SK-N-SH (cell line): ENCODE results near the gene RTL3. TPM values are rescaled to one million over a fixed set of nuclear protein-coding genes. Genes with fewer than 3 reads are reported as not detected.

Experiments used
- CTCF ChIA-PET: fragments of 300-600, 350-600 bp; formaldehyde crosslinking; extraction: SDS; loops from one replicate; lab custom pipeline; 2021; lab: Yijun Ruan, JAX
- POLR2A ChIA-PET: fragments of 350-600 bp; sonication (Branson Sonifier 250); formaldehyde crosslinking; extraction: SDS; loops from one replicate; lab custom pipeline; 2020; ENCODE audit warnings: antibody characterized with exemption, inconsistent platforms; lab: Yijun Ruan, JAX
- DNase-seq: peaks from one replicate; pipeline ENCODE4 v3.0.0; 2012
- H2AFZ ChIP-seq: fragments of 200-600 bp; sonication (generic); 2 replicates; pipeline ENCODE4 v1.8.1; 2016; ENCODE audit warnings: antibody characterized with exemption, mild to moderate bottlenecking, low read depth
- H3F3A ChIP-seq: fragments of 200-600 bp; sonication (generic); replicated peaks from 2 replicates; pipeline ENCODE3; 2016; ENCODE audit warnings: antibody characterized with exemption, mild to moderate bottlenecking; ENCODE audit not compliant: insufficient read depth
- H3K27ac ChIP-seq, 2 experiments: fragments of 200-500 bp in 1 of 2; fragments of 200-600 bp in 1 of 2; sonication (Bioruptor generic) in 1 of 2; sonication (generic), shearing (Covaris generic) in 1 of 2; 2 replicates each; pipeline versions ENCODE4 v1.5.1 to v1.6.1; 2014 to 2016; ENCODE audit warnings: low read depth in 2 of 2, inconsistent platforms in 1 of 2, low read length in 1 of 2, mild to moderate bottlenecking in 1 of 2, mixed read lengths in 1 of 2
- H3K27me3 ChIP-seq: fragments of 200-600 bp; sonication (generic), shearing (Covaris generic); 2 replicates; pipeline ENCODE4 v1.6.1; 2016; ENCODE audit warnings: mixed run types; ENCODE audit not compliant: insufficient read depth
- H3K36me3 ChIP-seq, 2 experiments: fragments of 200-500 bp in 1 of 2; fragments of 200-600 bp in 1 of 2; sonication (Bioruptor generic) in 1 of 2; sonication (generic) in 1 of 2; replicated peaks in 1 of 2; 2 replicates each; pipeline versions ENCODE3 to v1.5.1; 2014 to 2016; ENCODE audit warnings: low read length in 1 of 2, mild to moderate bottlenecking in 1 of 2; ENCODE audit not compliant: insufficient read depth in 2 of 2, control insufficient read depth in 1 of 2
- H3K4me1 ChIP-seq, 2 experiments: fragments of 200-500 bp in 1 of 2; fragments of 200-600 bp in 1 of 2; sonication (Bioruptor generic) in 1 of 2; sonication (generic), shearing (Covaris generic) in 1 of 2; 2 replicates each; pipeline versions ENCODE4 v1.5.1 to v1.6.1; 2014 to 2016; ENCODE audit warnings: low read depth in 1 of 2, low read length in 1 of 2, mixed run types in 1 of 2; ENCODE audit not compliant: insufficient read depth in 2 of 2, control insufficient read depth in 1 of 2
- H3K4me2 ChIP-seq: fragments of 200-600 bp; sonication (generic), shearing (Covaris generic); 2 replicates; pipeline ENCODE4 v1.6.1; 2017; ENCODE audit warnings: mixed run types
- H3K4me3 ChIP-seq, 2 experiments: fragments of 200-500 bp in 1 of 2; fragments of 200-600 bp in 1 of 2; sonication (Bioruptor generic) in 1 of 2; sonication (generic), shearing (Covaris generic) in 1 of 2; 2 replicates each; pipeline versions ENCODE4 v1.5.1 to v1.8.1; 2014 to 2016; ENCODE audit warnings: low read depth in 2 of 2, inconsistent platforms in 1 of 2, low read length in 1 of 2, mild to moderate bottlenecking in 1 of 2, mixed read lengths in 1 of 2, moderate library complexity in 1 of 2
- H3K79me2 ChIP-seq: fragments of 200-600 bp; sonication (generic); 2 replicates; pipeline ENCODE4 v1.8.1; 2017; ENCODE audit warnings: mild to moderate bottlenecking; ENCODE audit not compliant: insufficient read depth
- H3K9ac ChIP-seq: fragments of 200-600 bp; sonication (generic); 2 replicates; pipeline ENCODE4 v1.6.1; 2017; ENCODE audit warnings: mixed run types
- H3K9me2 ChIP-seq: fragments of 200-600 bp; sonication (generic); 2 replicates; pipeline ENCODE4 v1.6.1; 2017; ENCODE audit warnings: mixed run types
- H3K9me3 ChIP-seq: fragments of 200-600 bp; sonication (generic); 2 replicates; pipeline ENCODE4 v1.6.1; 2017; ENCODE audit warnings: mixed run types, mild to moderate bottlenecking, moderate library complexity
- H4K20me1 ChIP-seq: fragments of 200-600 bp; sonication (generic); 2 replicates; pipeline ENCODE4 v1.6.1; 2017; ENCODE audit warnings: mild to moderate bottlenecking, mixed run types; ENCODE audit not compliant: insufficient read depth
- CHD2 ChIP-seq: fragments of 150-350 bp; IDR thresholded peaks from 2 replicates; pipeline ENCODE4 v1.6.1; 2018; ENCODE audit warnings: low read length; ENCODE audit not compliant: partially characterized antibody
- EP300 ChIP-seq, 2 experiments: IDR thresholded peaks; 2 replicates each; pipeline versions ENCODE4 v1.4.0 to v1.6.1; 2012; ENCODE audit warnings: borderline replicate concordance in 1 of 2, low read depth in 1 of 2, low read length in 1 of 2
- FOSL2 ChIP-seq: IDR thresholded peaks from 2 replicates; pipeline ENCODE4 v1.4.0; 2012; ENCODE audit warnings: low read depth, mild to moderate bottlenecking, moderate library complexity, borderline replicate concordance
- FOXJ3 ChIP-seq: sonication (generic); formaldehyde crosslinking; IDR thresholded peaks from 2 replicates; pipeline ENCODE4 v1.5.1; 2020; ENCODE audit warnings: mild to moderate bottlenecking, missing genetic modification reagents
- FOXM1 ChIP-seq: IDR thresholded peaks from 2 replicates; pipeline ENCODE4 v1.4.0; 2012; ENCODE audit warnings: low read depth, mild to moderate bottlenecking
- GABPA ChIP-seq: IDR thresholded peaks from 2 replicates; pipeline ENCODE4 v1.4.0; 2012; ENCODE audit warnings: low read depth, mild to moderate bottlenecking
- GATA2 ChIP-seq: sonication (generic); formaldehyde crosslinking; IDR thresholded peaks from 2 replicates; pipeline ENCODE4 v1.5.0; 2020; ENCODE audit warnings: mild to moderate bottlenecking, missing genetic modification reagents
- JUND ChIP-seq: IDR thresholded peaks from 2 replicates; pipeline ENCODE4 v1.4.0; 2012
- MAX ChIP-seq: IDR thresholded peaks from 2 replicates; pipeline ENCODE4 v1.4.0; 2012; ENCODE audit warnings: low read depth
- MXI1 ChIP-seq: IDR thresholded peaks from 2 replicates; pipeline ENCODE4 v1.6.1; 2012; ENCODE audit warnings: mild to moderate bottlenecking, low read depth, low read length, improper control_type of control experiment
- NFIC ChIP-seq: IDR thresholded peaks from 2 replicates; pipeline ENCODE4 v1.4.0; 2012; ENCODE audit warnings: borderline replicate concordance
- POLR2AphosphoS5 ChIP-seq: IDR thresholded peaks from 2 replicates; pipeline ENCODE4 v1.6.1; 2012; ENCODE audit warnings: low read depth, low read length
- RAD21 ChIP-seq: IDR thresholded peaks from 2 replicates; pipeline ENCODE4 v1.6.1; 2012; ENCODE audit warnings: mild to moderate bottlenecking, low read length
- RFX5 ChIP-seq: IDR thresholded peaks from 2 replicates; pipeline ENCODE4 v1.6.1; 2012; ENCODE audit warnings: mild to moderate bottlenecking, improper control_type of control experiment, low read length
- RXRA ChIP-seq: IDR thresholded peaks from 2 replicates; pipeline ENCODE4 v1.4.0; 2012; ENCODE audit warnings: low read depth, mild to moderate bottlenecking, borderline replicate concordance
- SMC3 ChIP-seq: IDR thresholded peaks from 2 replicates; pipeline ENCODE4 v1.6.1; 2012; ENCODE audit warnings: low read depth, low read length, improper control_type of control experiment
- TAF1 ChIP-seq: IDR thresholded peaks from 2 replicates; pipeline ENCODE4 v1.6.1; 2012; ENCODE audit warnings: low read depth, mild to moderate bottlenecking, low read length, moderate library complexity, borderline replicate concordance
- TCF12 ChIP-seq: IDR thresholded peaks from 2 replicates; pipeline ENCODE4 v1.4.0; 2012
- USF1 ChIP-seq: IDR thresholded peaks from 2 replicates; pipeline ENCODE4 v1.4.0; 2012; ENCODE audit warnings: low read depth, borderline replicate concordance
- YY1 ChIP-seq: IDR thresholded peaks from 2 replicates; pipeline ENCODE4 v1.4.0; 2012; ENCODE audit warnings: low read depth, mild to moderate bottlenecking
- WGBS: methylation state at CpG from one replicate; pipeline ENCODE4 v1.1.6; 2017; ENCODE audit warnings: low lambda C conversion rate; 5-methylcytosine and 5-hydroxymethylcytosine counted together
- polyA plus RNA-seq, 3 experiments: library from polyadenylated mRNA; depleted of rRNA; stranded (reverse); fragments of >200 nt; gene quantifications; 2 replicates each; pipeline ENCODE4 v1.2.3, GENCODE V29; 2012
- TF ChIP-seq, protein P1 (sequence below): fragments of 200-600 bp; sonication (generic); IDR thresholded peaks from 2 replicates; pipeline ENCODE4 v1.6.1; 2017; ENCODE audit warnings: antibody characterized with exemption, mild to moderate bottlenecking, moderate library complexity
- TF ChIP-seq, protein P2 (sequence below): fragments of 150-350 bp; IDR thresholded peaks from 2 replicates; pipeline ENCODE4 v1.6.1; 2016; ENCODE audit warnings: mild to moderate bottlenecking, low read depth, low read length

The RTL3 gene
- polyA plus RNA-seq, 1 of the 3 experiments (the other 2 are of a cell fraction): 0.64 TPM

DNA sequence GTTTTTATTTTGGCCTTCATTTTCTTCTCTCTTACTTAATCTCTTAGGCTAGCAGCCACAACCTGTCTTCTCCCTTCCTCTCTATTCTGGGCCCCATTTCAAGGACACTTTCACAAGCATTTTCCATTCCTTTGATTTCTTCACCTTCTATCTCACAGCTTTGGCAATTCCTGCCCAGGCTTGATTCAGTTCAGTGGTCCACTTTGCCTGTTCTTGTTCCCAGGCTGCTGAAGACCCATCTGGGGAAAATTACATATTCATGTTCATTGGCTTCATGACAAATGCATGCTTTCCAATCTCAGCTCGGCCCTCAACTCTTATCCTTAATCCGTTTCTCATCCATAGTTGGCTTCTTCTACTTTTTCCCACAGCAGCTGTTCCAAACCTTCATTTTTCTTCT is 49.7 kb upstream of the RTL3 start:
- no peak for DNase-seq
- no peaks in the 10 kb centered on the region for H3K4me1 ChIP-seq
- peak overlapping the region; percentile 36; the same call in 1 of the 2 replicates for H2AFZ ChIP-seq
- H3K4me2 ChIP-seq: no peak overlapping the region
- ChIA-PET POLR2A (no interaction called here), CTCF (interaction anchor here (0.9 to 1.3 kb wide), 2 partner anchors 18 to 19 kb away, joined by 3 read pairs; no protein-coding TSS in a partner anchor)
- no peaks in the 10 kb centered on the region for H3K9me3 ChIP-seq
- WGBS: 6% methylated on average over 2 of the region's 2 CpGs
- no peaks in the 10 kb centered on the region for H3K9me2 ChIP-seq
- no peaks in the 10 kb centered on the region for H3K36me3 ChIP-seq
- no peak overlapping the region for H3K4me3 ChIP-seq
- H3F3A ChIP-seq: no peaks in the 10 kb centered on the region
- H4K20me1 ChIP-seq: no peaks in the 10 kb centered on the region
- H3K9ac ChIP-seq: no peak overlapping the region
- no peaks in the 10 kb centered on the region for H3K79me2 ChIP-seq
- no peaks in the 10 kb centered on the region for H3K27me3 ChIP-seq
- H3K27ac ChIP-seq: no peak overlapping the region
- TF ChIP-seq, protein P1, sequence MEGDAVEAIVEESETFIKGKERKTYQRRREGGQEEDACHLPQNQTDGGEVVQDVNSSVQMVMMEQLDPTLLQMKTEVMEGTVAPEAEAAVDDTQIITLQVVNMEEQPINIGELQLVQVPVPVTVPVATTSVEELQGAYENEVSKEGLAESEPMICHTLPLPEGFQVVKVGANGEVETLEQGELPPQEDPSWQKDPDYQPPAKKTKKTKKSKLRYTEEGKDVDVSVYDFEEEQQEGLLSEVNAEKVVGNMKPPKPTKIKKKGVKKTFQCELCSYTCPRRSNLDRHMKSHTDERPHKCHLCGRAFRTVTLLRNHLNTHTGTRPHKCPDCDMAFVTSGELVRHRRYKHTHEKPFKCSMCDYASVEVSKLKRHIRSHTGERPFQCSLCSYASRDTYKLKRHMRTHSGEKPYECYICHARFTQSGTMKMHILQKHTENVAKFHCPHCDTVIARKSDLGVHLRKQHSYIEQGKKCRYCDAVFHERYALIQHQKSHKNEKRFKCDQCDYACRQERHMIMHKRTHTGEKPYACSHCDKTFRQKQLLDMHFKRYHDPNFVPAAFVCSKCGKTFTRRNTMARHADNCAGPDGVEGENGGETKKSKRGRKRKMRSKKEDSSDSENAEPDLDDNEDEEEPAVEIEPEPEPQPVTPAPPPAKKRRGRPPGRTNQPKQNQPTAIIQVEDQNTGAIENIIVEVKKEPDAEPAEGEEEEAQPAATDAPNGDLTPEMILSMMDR: no peak
- no peak for TF ChIP-seq USF1
- TF ChIP-seq EP300 (IDR thresholded peaks at IDR 0.05; ENCODE audit: borderline replicate concordance in 1 of 2, low read depth in 1 of 2, low read length in 1 of 2): no peak
- no peak for TF ChIP-seq CHD2

GRCh38 chrX:78708262-78708661 is 49.1 kb upstream of the RTL3 start:
- no peaks in the 10 kb centered on the region for H3K4me1 ChIP-seq
- H3K9me3 ChIP-seq: no peaks in the 10 kb centered on the region
- H3K4me2 ChIP-seq: no peak overlapping the region
- no peak overlapping the region for H3K4me3 ChIP-seq
- H3F3A ChIP-seq: no peaks in the 10 kb centered on the region
- H3K36me3 ChIP-seq: no peaks in the 10 kb centered on the region
- ChIA-PET POLR2A (no interaction called here), CTCF (interaction anchor here (0.9 to 1.3 kb wide), 2 partner anchors 19 kb away, joined by 3 read pairs; no protein-coding TSS in a partner anchor)
- no peaks in the 10 kb centered on the region for H3K9me2 ChIP-seq
- H3K27ac ChIP-seq: no peak overlapping the region
- WGBS: 3% methylated on average over 2 of the region's 2 CpGs
- no peak overlapping the region for H3K9ac ChIP-seq
- no peaks in the 10 kb centered on the region for H3K79me2 ChIP-seq
- peak overlapping the region; percentile 36; the same call in 1 of the 2 replicates for H2AFZ ChIP-seq
- no peaks in the 10 kb centered on the region for H3K27me3 ChIP-seq
- DNase-seq: peak; percentile 1
- H4K20me1 ChIP-seq: no peaks in the 10 kb centered on the region
- TF ChIP-seq CHD2 (no peak), RXRA (no peak), GATA2 (CRISPR knock-in tag) (no peak), TAF1 (no peak), FOXJ3 (no peak), RAD21 (peak; percentile 44), POLR2AphosphoS5 (no peak), TCF12 (no peak), FOXM1 (no peak), GABPA (no peak), RFX5 (no peak), SMC3 (peak; percentile 46), YY1 (no peak), FOSL2 (no peak), MAX (no peak), MXI1 (no peak), NFIC (no peak), USF1 (no peak), JUND (no peak), EP300 (IDR thresholded peaks at IDR 0.05; ENCODE audit: borderline replicate concordance in 1 of 2, low read depth in 1 of 2, low read length in 1 of 2) (no peak)
- TF ChIP-seq, protein P2, sequence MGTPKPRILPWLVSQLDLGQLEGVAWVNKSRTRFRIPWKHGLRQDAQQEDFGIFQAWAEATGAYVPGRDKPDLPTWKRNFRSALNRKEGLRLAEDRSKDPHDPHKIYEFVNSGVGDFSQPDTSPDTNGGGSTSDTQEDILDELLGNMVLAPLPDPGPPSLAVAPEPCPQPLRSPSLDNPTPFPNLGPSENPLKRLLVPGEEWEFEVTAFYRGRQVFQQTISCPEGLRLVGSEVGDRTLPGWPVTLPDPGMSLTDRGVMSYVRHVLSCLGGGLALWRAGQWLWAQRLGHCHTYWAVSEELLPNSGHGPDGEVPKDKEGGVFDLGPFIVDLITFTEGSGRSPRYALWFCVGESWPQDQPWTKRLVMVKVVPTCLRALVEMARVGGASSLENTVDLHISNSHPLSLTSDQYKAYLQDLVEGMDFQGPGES: no peak
- TF ChIP-seq, protein P1: peak; percentile 65
